ENCODE measurements around the gene FLYWCH2.
"Not testable (repeated sequence)": the region's sequence is repeated elsewhere in the genome, so short reads cannot be mapped to it uniquely, and the experiment has no call there.

Gene FLYWCH2

GRCh38 chr16:2884041-2884451 lies 1.0 kb downstream of the FLYWCH2 start:
- no peak for DNase-seq

- no peak for DNase-seq
Observed at GRCh38 chr16:2894231-2894630, 11.2 kb downstream of the FLYWCH2 start.

- no peak for DNase-seq
Observed at GRCh38 chr16:2895813-2896212, 12.8 kb downstream of the FLYWCH2 start.

GRCh38 chr16:2896480-2897010 lies 13.5 kb downstream of the FLYWCH2 start:
- no peak for DNase-seq

GRCh38 chr16:2897110-2897509 lies 14.1 kb downstream of the FLYWCH2 start:
- DNase-seq = no peak

- no peak for DNase-seq
Observed at GRCh38 chr16:2898831-2899563, 16.0 kb downstream of the FLYWCH2 start.

- DNase-seq = no peak
Observed at GRCh38 chr16:2899564-2900072, 16.6 kb downstream of the FLYWCH2 start.

GRCh38 chr16:2900526-2901075 lies 17.6 kb downstream of the FLYWCH2 start:
- DNase-seq = no peak

GRCh38 chr16:2902337-2903130 lies 19.5 kb downstream of the FLYWCH2 start:
- DNase-seq = no peak

- peak; percentile 78 for DNase-seq
Observed at GRCh38 chr16:2904100-2904921, 21.3 kb downstream of the FLYWCH2 start.

- DNase-seq = peak; percentile 53
Observed at GRCh38 chr16:2904922-2905240, 21.9 kb downstream of the FLYWCH2 start.

GRCh38 chr16:2905241-2905987 lies 22.4 kb downstream of the FLYWCH2 start:
- DNase-seq = peak; percentile 97

GRCh38 chr16:2905988-2906387 lies 23.0 kb downstream of the FLYWCH2 start:
- no peak for DNase-seq

GRCh38 chr16:2907084-2907753 lies 24.2 kb downstream of the FLYWCH2 start:
- DNase-seq = not testable (repeated sequence)

- DNase-seq = no peak
Observed at GRCh38 chr16:2910441-2910969, 27.5 kb downstream of the FLYWCH2 start.

- DNase-seq = peak; percentile 94
Observed at GRCh38 chr16:2911638-2912329, 28.8 kb downstream of the FLYWCH2 start, which contains the start of gene FLYWCH1. Gene FLYWCH1 (plus strand): TSS chr16:2911931. CDS start chr16:2929686, 17,755 bp downstream.

- DNase-seq = no peak
Observed at GRCh38 chr16:2912330-2913199, 29.6 kb downstream of the FLYWCH2 start.

GRCh38 chr16:2913603-2914002 lies 30.6 kb downstream of the FLYWCH2 start:
- no peak for DNase-seq

- DNase-seq = no peak
Observed at GRCh38 chr16:2914233-2914632, 31.2 kb downstream of the FLYWCH2 start.
